HepG2 (cell line): ENCODE measurements around the gene ALG5.

Experiments
- CTCF ChIP-seq: sonication (generic); formaldehyde crosslinking; IDR thresholded peaks from 2 replicates; pipeline ENCODE4 v1.5.0; 2020; ENCODE audit warnings: mild to moderate bottlenecking, missing genetic modification reagents, moderate library complexity
- KDM2A ChIP-seq: sonication (generic); formaldehyde crosslinking; IDR thresholded peaks from 2 replicates; pipeline ENCODE4 v1.4.0; 2020; ENCODE audit warnings: low read depth, missing genetic modification reagents, borderline replicate concordance
- MXD4 ChIP-seq: IDR thresholded peaks from 2 replicates; pipeline ENCODE4 v1.6.1; 2016; ENCODE audit warnings: mild to moderate bottlenecking, missing biosample characterization, missing genetic modification reagents
- POLR2A ChIP-seq, 2 experiments: IDR thresholded peaks; 2 replicates each; pipeline ENCODE4 v1.6.1; 2011; ENCODE audit warnings: low read depth in 2 of 2, low read length in 2 of 2, mild to moderate bottlenecking in 1 of 2, moderate library complexity in 1 of 2; ENCODE audit not compliant: insufficient read depth in 1 of 2
- RAD21 ChIP-seq: fragments of 450-650 bp; formaldehyde crosslinking; IDR thresholded peaks from 2 replicates; pipeline ENCODE4 v1.5.0; 2020; ENCODE audit warnings: mild to moderate bottlenecking

- no peak for TF ChIP-seq RAD21 (CRISPR knock-in tag)
- TF ChIP-seq KDM2A (CRISPR knock-in tag) = no peak
- TF ChIP-seq CTCF (CRISPR knock-in tag) = no peak
- TF ChIP-seq POLR2A (IDR thresholded peaks at IDR 0.05; ENCODE audit: insufficient read depth in 1 of 2, low read depth in 2 of 2, low read length in 2 of 2) = no peak
- no peak for TF ChIP-seq MXD4 (CRISPR knock-in tag)
These were observed 24.0 kb downstream of the ALG5 start for GRCh38 chr13:36975172-36975571.
